GM13976 (cell line): ENCODE data around the gene TMCC3.

Experiments
- DNase-seq: peaks from one replicate; pipeline ENCODE4 v3.0.0; 2012; ENCODE audit warnings: low spot score
- CTCF ChIP-seq: IDR thresholded peaks from 2 replicates; pipeline ENCODE4 v1.5.1; 2012; ENCODE audit warnings: borderline replicate concordance, mild to moderate bottlenecking; ENCODE audit not compliant: insufficient read depth; ENCODE audit errors: extremely low read depth, missing control alignments, control extremely low read depth
- in situ Hi-C: fragments of 300-500 bp; cut with MboI; formaldehyde crosslinking; loops from one replicate; pipeline ENCODE4 v1.12.0; 2022; ENCODE audit warnings: low sequenced_read_pairs, mixed read lengths, inconsistent platforms; ENCODE audit not compliant: unreplicated experiment

The TMCC3 gene

GRCh38 chr12:94638521-94638920, 11.8 kb downstream of the TMCC3 start:
- in situ Hi-C loops, result no loop called here
- DNase-seq, result no peak
- TF ChIP-seq CTCF, result no peak

GRCh38 chr12:94637390-94638113, 12.8 kb downstream of the TMCC3 start:
- in situ Hi-C loops, result no loop called here
- TF ChIP-seq CTCF, result no peak
- DNase-seq, result no peak

GRCh38 chr12:94636462-94637085, 13.8 kb downstream of the TMCC3 start:
- no peak for DNase-seq
- TF ChIP-seq CTCF, result no peak
- in situ Hi-C loops, result no loop called here

- no peak for DNase-seq
- TF ChIP-seq CTCF, result no peak
- in situ Hi-C loops, result no loop called here
These were observed 15.6 kb downstream of the TMCC3 start for GRCh38 chr12:94634717-94635116.

- no peak for TF ChIP-seq CTCF
- in situ Hi-C loops, result no loop called here
- no peak for DNase-seq
These were observed 17.0 kb downstream of the TMCC3 start for GRCh38 chr12:94633401-94633800.

GRCh38 chr12:94631058-94631457, 19.3 kb downstream of the TMCC3 start:
- DNase-seq, result no peak
- TF ChIP-seq CTCF, result no peak
- in situ Hi-C loops, result no loop called here
